Gastroesophageal sphincter (tissue), 4 donors: ENCODE measurements around the gene ABHD10. TPM values are rescaled to one million over a fixed set of nuclear protein-coding genes. Genes with fewer than 3 reads are reported as not detected.

Experiments
- ATAC-seq: fragments of 150-250 bp; one replicate; pipeline ENCODE4 v1.9.1; 2016; ENCODE audit warnings: mild to moderate bottlenecking, moderate library complexity
- H3K27ac ChIP-seq, 4 donors: fragments of 200-600 bp; sonication (generic) in 3 of 4; 1 replicate in 3 of 4; 2 replicates in 1 of 4; pipeline ENCODE4 v1.5.1; 2016 to 2019
- H3K27me3 ChIP-seq: fragments of 200-600 bp; sonication (generic); one replicate; pipeline ENCODE4 v1.5.1; 2019
- H3K36me3 ChIP-seq, 2 donors: fragments of 200-600 bp; sonication (generic); one replicate each; pipeline ENCODE4 v1.5.1; 2019; ENCODE audit warnings: control low read depth in 1 of 2
- H3K4me1 ChIP-seq, 3 donors: fragments of 200-600 bp; sonication (generic); 1 replicate in 2 of 3; 2 replicates in 1 of 3; pipeline ENCODE4 v1.5.1; 2016 to 2019; ENCODE audit warnings: control low read depth in 2 of 3
- H3K4me3 ChIP-seq, 2 donors: fragments of 200-600 bp; sonication (generic); one replicate each; pipeline ENCODE4 v1.5.1; 2019; ENCODE audit warnings: mild to moderate bottlenecking in 1 of 2, moderate library complexity in 1 of 2
- H3K9me3 ChIP-seq, 3 donors: fragments of 200-600 bp; sonication (generic); one replicate each; pipeline ENCODE4 v1.5.1; 2017 to 2019; ENCODE audit warnings: control low read depth in 2 of 3
- CTCF ChIP-seq, 4 experiments: fragments of 200-600 bp in 2 of 4; fragments of 450-650 bp in 2 of 4; sonication (generic) in 1 of 4; IDR thresholded peaks; one replicate each; pipeline ENCODE4 v1.5.1; 2017 to 2019; ENCODE audit warnings: antibody characterized with exemption in 4 of 4, mild to moderate bottlenecking in 2 of 4, moderate library complexity in 2 of 4
- EP300 ChIP-seq: sonication (generic); formaldehyde crosslinking; IDR thresholded peaks from one replicate; pipeline ENCODE4 v1.6.1; 2017; ENCODE audit warnings: antibody characterized with exemption, mild to moderate bottlenecking
- POLR2A ChIP-seq, 2 donors: fragments of 450-650 bp; IDR thresholded peaks; one replicate each; pipeline ENCODE4 v1.6.1; 2017; ENCODE audit warnings: antibody characterized with exemption in 2 of 2, mild to moderate bottlenecking in 2 of 2, moderate library complexity in 1 of 2
- POLR2AphosphoS5 ChIP-seq: sonication (generic); formaldehyde crosslinking; IDR thresholded peaks from one replicate; pipeline ENCODE4 v1.6.1; 2017; ENCODE audit warnings: antibody characterized with exemption
- WGBS, 2 donors: methylation state at CpG; one replicate each; pipeline ENCODE4 v1.1.5; 2018; ENCODE audit warnings: low coverage in 1 of 2; 5-methylcytosine and 5-hydroxymethylcytosine counted together
- total RNA-seq, 4 donors: library from RNA; depleted of rRNA; stranded (reverse); fragments of >200 nt; gene quantifications; one replicate each; pipeline ENCODE4 v1.1.0, GENCODE V29; 2016

Gene ABHD10
- total RNA-seq, 4 donors from 2014 or later: 10.6 to 22.4 (median 17.1) TPM

- no peak for TF ChIP-seq CTCF (IDR thresholded peaks at IDR 0.05)
- no peak for TF ChIP-seq EP300
- no peak for TF ChIP-seq POLR2A (IDR thresholded peaks at IDR 0.05)
- no peak for TF ChIP-seq POLR2AphosphoS5
- Histone ChIP-seq H3K4me1 (peaks cover 0 to 5% (median 0%) of the 10 kb centered on the region in 3 donors), H3K4me3 (no peak overlapping the region), H3K27ac (no peak overlapping the region), H3K27me3 (no peaks in the 10 kb centered on the region), H3K9me3 (peaks cover 0 to 3% (median 0%) of the 10 kb centered on the region in 3 donors), H3K36me3 (no peaks in the 10 kb centered on the region)
- 52 to 78% methylated on average over 3 of the region's 3 CpGs for WGBS, 2 donors
- ATAC-seq: no peak
These were observed 60.0 kb downstream of the ABHD10 start for GRCh38 chr3:112038863-112039262.

GRCh38 chr3:112041321-112041720, 62.5 kb downstream of the ABHD10 start:
- Histone ChIP-seq H3K4me3 (no peak overlapping the region), H3K36me3 (no peaks in the 10 kb centered on the region), H3K9me3 (peaks cover 0 to 3% (median 0%) of the 10 kb centered on the region in 3 donors), H3K27me3 (no peaks in the 10 kb centered on the region), H3K27ac (no peak overlapping the region), H3K4me1 (peaks cover 0 to 7% (median 0%) of the 10 kb centered on the region in 3 donors)
- ATAC-seq: no peak
- TF ChIP-seq POLR2AphosphoS5 (no peak), EP300 (no peak), CTCF (IDR thresholded peaks at IDR 0.05) (no peak), POLR2A (IDR thresholded peaks at IDR 0.05) (no peak)

GRCh38 chr3:112042842-112043280, 64.0 kb downstream of the ABHD10 start:
- Histone ChIP-seq H3K27me3 (no peaks in the 10 kb centered on the region), H3K4me1 (peaks cover 0 to 7% (median 0%) of the 10 kb centered on the region in 3 donors), H3K27ac (no peak overlapping the region), H3K4me3 (no peak overlapping the region), H3K9me3 (no peaks in the 10 kb centered on the region), H3K36me3 (no peaks in the 10 kb centered on the region)
- WGBS, 2 donors: 54 to 68% methylated on average over 5 to 6 of the region's 6 CpGs
- TF ChIP-seq EP300 (no peak), POLR2AphosphoS5 (no peak), POLR2A (IDR thresholded peaks at IDR 0.05) (no peak), CTCF (IDR thresholded peaks at IDR 0.05) (no peak)
- ATAC-seq: no peak

Other genes with a start within 250 kb of the ABHD10 start
- 100 to 1,000 TPM in 1 of 4 donors, 10 to 100 TPM in 3; 52.1 to 115 (median 77.4) TPM for gene PHLDB2, start 119.8 kb upstream of the ABHD10 start, total RNA-seq
- 1 to 10 TPM in 3 of 4 donors, not detected in 1; 1.1 to 2.7 (median 1.5) TPM for gene TAGLN3, start 19.9 kb downstream of the ABHD10 start, total RNA-seq
- gene TMPRSS7, start 55.7 kb downstream of the ABHD10 start, total RNA-seq: not detected
- gene C3orf52, start 107.4 kb downstream of the ABHD10 start, total RNA-seq: 1 to 10 TPM; 1.6 to 3.4 (median 1.9) TPM
- under 1 TPM in 1 of 4 donors, not detected in 3; 0.42 TPM for gene GCSAM, start 154.2 kb downstream of the ABHD10 start, total RNA-seq